Measurements from ENCODE around the gene MPRIP. TPM values are rescaled to one million over a fixed set of nuclear protein-coding genes. Genes with fewer than 3 reads are reported as not detected.
A peak's percentile ranks its signal among the peaks of the same experiment; 100 is the strongest.
"Not testable (repeated sequence)": the region's sequence is repeated elsewhere in the genome, so short reads cannot be mapped to it uniquely, and the experiment has no call there.

Gene MPRIP
- total RNA-seq, 6 experiments from 2014 or later, result 39.0 to 97.6 (median 76.7) TPM

DNA sequence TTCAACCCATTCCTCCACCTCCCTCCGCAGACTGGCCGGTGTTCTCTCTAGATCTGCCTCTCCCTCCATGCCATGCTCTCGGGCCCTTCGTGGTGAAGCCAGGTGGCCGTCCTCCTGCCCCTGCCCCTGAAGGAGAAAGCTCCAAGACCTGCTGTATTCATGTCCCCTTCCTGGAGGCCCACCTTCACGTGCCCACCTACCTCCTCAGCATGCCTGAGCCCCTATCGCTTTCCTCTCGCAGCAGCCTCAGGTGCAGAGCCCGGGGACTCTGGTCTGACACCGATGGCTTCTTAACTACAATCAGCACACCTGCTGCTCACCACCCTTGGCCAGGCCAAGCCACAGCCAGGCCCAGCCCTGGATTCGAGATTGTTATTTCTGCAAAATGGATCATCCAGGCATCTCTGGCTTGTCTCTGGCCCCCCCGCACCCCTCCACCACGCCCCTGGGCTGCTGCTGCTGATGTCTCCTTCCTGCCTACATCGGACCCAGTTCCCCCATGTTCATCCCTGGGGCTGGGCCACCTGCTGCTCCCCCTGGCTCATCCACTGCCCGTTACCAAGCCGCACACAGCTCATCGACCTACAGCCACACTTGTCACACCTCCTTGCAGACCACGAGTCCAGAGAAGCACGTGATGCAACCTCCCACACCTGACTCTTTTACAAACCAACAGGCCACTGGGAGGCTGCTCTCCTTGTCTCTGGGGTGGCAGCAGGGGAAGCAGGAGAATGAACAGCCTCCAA, 37.8 kb upstream of the MPRIP start:
- DNase-seq (no peak), ATAC-seq (no peak)
- TF ChIP-seq POLR2A (IDR thresholded peaks at IDR 0.05), result no peak
- TF ChIP-seq, protein P1, sequence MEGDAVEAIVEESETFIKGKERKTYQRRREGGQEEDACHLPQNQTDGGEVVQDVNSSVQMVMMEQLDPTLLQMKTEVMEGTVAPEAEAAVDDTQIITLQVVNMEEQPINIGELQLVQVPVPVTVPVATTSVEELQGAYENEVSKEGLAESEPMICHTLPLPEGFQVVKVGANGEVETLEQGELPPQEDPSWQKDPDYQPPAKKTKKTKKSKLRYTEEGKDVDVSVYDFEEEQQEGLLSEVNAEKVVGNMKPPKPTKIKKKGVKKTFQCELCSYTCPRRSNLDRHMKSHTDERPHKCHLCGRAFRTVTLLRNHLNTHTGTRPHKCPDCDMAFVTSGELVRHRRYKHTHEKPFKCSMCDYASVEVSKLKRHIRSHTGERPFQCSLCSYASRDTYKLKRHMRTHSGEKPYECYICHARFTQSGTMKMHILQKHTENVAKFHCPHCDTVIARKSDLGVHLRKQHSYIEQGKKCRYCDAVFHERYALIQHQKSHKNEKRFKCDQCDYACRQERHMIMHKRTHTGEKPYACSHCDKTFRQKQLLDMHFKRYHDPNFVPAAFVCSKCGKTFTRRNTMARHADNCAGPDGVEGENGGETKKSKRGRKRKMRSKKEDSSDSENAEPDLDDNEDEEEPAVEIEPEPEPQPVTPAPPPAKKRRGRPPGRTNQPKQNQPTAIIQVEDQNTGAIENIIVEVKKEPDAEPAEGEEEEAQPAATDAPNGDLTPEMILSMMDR (IDR thresholded peaks at IDR 0.05), result no peak
- peaks cover 0 to 12% (median 5%) of the 10 kb centered on the region in 4 donors for H3K4me1 ChIP-seq
- no peak overlapping the region for H3K4me3 ChIP-seq
- H3K9me3 ChIP-seq, result no peaks in the 10 kb centered on the region
- no peaks in the 10 kb centered on the region for H3K27me3 ChIP-seq
- no peak overlapping the region for H3K27ac ChIP-seq
- intact Hi-C loops (cut with DNase I), result loop anchor here in 1 of 2 donors (10.0 kb wide), 1 partner anchor 310 kb away; no protein-coding TSS in a partner anchor
- no peaks in the 10 kb centered on the region for H3K36me3 ChIP-seq
- 82% methylated on average over 15 of the region's 19 CpGs for WGBS (ENCODE audit: insufficient coverage, low coverage, low lambda C conversion rate, missing lambda C conversion rate)

DNA sequence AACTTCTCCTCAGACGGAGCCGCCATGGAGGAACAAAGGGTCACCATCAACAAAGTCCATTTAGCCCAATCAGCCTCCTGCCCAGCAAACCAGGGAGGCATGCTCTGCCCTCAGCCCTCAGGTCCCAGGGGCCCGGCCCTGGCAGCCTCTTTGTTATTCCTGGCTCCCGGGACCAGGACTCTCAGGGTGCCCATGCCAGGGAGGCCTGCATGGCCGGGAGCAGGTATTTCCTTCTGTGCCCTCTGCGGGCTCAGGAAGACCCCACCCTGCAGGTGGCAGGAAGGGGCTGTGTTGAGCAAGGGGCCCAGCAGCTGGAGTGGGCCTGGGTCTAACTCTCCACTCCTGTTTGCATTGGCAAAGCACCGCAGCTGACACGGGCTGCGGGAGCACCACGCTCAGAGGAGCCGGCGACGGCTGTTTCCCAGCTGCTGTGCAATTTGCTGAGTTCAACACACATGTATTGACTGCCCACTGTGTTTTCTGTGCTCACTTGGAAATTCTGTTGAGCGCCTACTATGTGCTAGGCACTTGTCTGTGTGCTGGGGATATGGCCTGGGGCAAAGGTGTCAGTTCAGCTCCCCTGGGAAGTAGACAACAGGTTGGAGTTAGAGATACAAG, 37.2 kb upstream of the MPRIP start:
- H3K4me3 ChIP-seq, ATAC-seq, DNase-seq, H3K27ac ChIP-seq, H3K27me3 ChIP-seq, H3K9me3 ChIP-seq, H3K36me3 ChIP-seq: not testable (repeated sequence)
- H3K4me1 ChIP-seq, result peaks cover 0 to 14% (median 7%) of the 10 kb centered on the region in 4 donors
- 85% methylated on average over 8 of the region's 14 CpGs for WGBS (ENCODE audit: insufficient coverage, low coverage, low lambda C conversion rate, missing lambda C conversion rate)
- intact Hi-C loops (cut with DNase I), result loop anchor here in 1 of 2 donors (10.0 kb wide), 1 partner anchor 310 kb away; no protein-coding TSS in a partner anchor

DNA sequence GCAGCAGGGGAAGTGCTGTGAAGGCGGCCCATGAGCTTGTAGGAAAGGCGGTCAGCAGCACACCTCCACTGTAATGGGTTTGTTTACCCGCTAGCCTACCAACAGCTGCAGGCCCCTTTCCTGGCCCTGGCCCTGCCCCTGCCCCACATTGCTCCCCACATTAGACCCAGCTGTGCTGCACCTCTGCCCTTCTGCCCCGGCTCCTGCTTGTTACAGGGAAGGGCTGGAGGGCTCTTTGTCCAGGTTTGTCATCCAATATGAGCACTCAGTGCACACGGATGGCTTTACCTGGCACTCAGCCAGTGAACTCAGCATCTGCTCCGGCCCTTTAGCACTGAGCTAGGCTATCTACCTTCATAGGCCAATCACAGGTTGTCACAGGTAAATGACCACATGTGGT, 34.4 kb upstream of the MPRIP start:
- DNase-seq, ATAC-seq, H3K27me3 ChIP-seq, H3K4me3 ChIP-seq, H3K27ac ChIP-seq, H3K4me1 ChIP-seq, H3K9me3 ChIP-seq, H3K36me3 ChIP-seq: not testable (repeated sequence)
- intact Hi-C loops (cut with DNase I), result loop anchor here in 1 of 2 donors (10.0 kb wide), 1 partner anchor 307 kb away; no protein-coding TSS in a partner anchor
- WGBS (ENCODE audit: insufficient coverage, low coverage, low lambda C conversion rate, missing lambda C conversion rate), result no CpG with 5 or more reads among the region's 6 CpGs

DNA sequence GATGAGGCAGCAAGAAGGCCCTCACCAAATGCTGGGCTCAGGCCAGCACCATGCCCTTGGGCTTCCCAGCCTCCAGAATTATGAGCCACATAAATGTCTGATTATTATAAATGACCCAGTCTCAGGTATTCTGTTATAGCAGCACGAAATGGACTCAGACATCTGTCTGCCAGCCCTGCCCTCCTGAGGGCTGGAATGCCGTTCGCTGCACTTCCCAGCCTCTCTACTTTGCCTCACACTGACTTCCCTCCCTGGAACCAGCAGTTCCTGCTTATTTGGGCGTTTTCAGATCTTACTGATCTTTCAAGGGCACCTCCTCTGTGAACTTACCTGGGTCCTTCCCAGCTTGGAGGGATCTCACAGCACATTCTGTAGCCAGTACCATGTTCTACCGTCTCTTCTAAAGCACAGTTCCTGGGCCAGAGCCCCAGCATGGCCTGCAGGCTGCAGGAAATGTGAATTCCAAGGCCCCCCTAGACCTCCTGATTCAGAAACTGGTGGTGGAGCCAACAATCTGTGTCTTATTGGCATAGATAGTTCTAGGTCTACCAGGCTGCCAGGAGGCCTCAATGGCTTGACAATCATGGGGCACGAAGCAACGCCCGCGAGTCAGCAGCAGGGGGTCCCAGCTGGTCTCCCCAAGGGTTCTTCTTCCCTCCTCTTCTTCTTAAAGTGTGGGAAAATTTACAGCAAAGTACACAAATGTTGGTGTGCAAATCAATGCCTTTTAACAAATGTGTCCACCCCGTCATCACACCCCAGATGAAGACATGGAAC, 33.4 kb upstream of the MPRIP start:
- not testable (repeated sequence) for H3K27me3 ChIP-seq, H3K4me1 ChIP-seq, ATAC-seq, DNase-seq, H3K9me3 ChIP-seq, H3K27ac ChIP-seq, H3K4me3 ChIP-seq, H3K36me3 ChIP-seq
- 84% methylated on average over 7 of the region's 10 CpGs for WGBS (ENCODE audit: insufficient coverage, low coverage, low lambda C conversion rate, missing lambda C conversion rate)
- intact Hi-C loops (cut with DNase I), result loop anchor here in 1 of 2 donors (10.0 kb wide), 1 partner anchor 306 kb away; no protein-coding TSS in a partner anchor

DNA sequence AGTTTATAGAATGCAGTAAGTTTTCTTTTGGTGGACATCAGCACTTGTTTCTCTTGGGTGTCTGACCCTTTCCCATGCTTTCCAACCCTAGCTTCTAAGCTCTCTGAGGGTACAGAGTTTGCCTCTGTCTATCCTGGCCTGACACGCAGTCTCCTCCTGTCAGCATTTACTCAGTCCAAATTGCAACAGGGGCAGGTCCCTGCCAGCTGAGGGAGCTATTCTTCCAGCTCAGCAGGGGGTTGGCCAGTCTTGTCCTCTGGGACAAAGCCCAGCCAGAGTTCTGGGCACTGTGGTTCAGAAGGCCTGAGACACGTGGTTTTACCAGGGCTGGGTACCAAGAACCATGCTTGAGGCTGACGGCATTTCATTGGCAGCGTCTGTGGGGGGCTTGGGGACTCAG, 32.3 kb upstream of the MPRIP start:
- intact Hi-C loops (cut with DNase I), result loop anchor here in 1 of 2 donors (10.0 kb wide), 1 partner anchor 305 kb away; no protein-coding TSS in a partner anchor
- H3K4me3 ChIP-seq, result not testable (repeated sequence)
- peak in 1 of 3 donors; percentile 70 for DNase-seq

DNA sequence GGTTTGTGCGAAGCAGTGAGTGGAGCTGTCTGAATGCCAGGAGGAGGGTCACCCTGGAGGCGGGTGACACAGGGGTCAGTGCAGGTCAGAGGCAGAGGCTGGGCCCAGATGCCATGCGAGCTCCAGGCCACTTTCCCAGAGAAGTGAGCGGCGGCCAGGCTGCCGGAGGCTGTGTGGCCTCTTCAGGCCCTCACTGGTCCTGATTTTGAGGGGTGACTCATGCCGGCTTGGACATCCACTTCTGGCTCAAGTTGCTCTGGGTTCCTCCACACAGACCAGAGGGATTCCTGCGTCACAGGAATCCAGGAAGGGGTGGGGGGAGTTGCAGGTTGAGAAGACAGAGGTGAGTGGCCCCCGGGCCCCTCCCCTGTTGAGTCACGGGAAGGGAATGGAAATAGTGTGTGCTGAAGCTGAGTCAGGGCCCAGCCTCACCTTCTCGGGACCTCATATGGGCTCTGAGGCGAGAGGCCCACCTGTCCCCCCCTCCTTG, 31.7 kb upstream of the MPRIP start:
- peak; percentile 77 to 91 (median 87) for ATAC-seq
- intact Hi-C loops (cut with DNase I), result not testable (repeated sequence)

More for the DNA sequence above, 32.3 kb upstream of the MPRIP start:
- TF ChIP-seq, protein P1 (IDR thresholded peaks at IDR 0.05), result peak in 2 of 4 donors; percentile 20 to 32
- H3K27ac ChIP-seq, result peak overlapping the region in 2 of 3 donors; percentile 26 to 29
- 8% methylated on average over 1 of the region's 4 CpGs for WGBS (ENCODE audit: insufficient coverage, low coverage, low lambda C conversion rate, missing lambda C conversion rate)
- H3K27me3 ChIP-seq, H3K4me1 ChIP-seq, H3K9me3 ChIP-seq, H3K36me3 ChIP-seq: not testable (repeated sequence)
- peak; percentile 74 to 90 (median 84) for ATAC-seq

DNA sequence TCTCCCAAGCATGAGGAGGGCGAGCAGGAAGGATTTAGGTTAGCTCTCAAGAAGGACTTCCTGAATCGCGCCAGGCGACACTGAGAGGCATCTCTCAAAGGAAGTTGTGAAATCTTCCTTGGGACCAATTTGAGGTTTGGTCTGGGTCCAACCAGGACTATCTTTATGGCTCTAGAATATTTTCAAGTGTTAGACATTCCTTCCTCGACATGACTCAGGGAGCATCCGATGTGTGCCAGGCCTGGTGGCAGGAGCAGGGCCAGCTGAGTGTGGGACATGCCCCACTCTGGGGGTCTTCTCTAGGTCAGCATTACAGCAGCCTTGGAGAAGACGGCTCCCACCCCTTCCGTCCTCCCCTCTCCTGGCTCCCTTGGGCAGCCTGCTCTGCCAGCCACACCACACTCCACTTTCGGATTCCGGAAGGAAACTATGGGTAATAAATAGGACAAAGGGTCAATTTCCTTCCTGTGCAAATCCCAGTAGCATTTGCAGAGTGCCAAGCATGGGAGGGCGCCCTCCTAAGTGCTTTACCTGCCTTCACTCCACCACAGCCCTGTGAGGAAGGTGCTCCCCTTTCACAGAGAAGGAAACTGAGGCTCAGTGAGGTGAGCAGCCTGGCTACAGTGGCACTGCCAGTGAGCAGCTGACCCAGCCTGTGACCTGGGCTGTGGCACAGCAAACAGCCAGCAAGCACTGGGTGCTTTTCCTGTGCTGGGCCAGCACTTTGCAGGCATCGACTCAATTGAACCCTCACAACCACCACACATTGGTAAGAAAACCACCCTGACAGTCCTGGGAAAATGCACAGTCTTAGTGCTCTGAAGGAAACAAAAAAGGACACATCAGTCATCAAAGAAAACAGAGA, 31.0 kb upstream of the MPRIP start:
- peak in 1 of 3 donors; percentile 54 for DNase-seq
- ATAC-seq, result peak; percentile 37 to 52 (median 48)
- H3K4me3 ChIP-seq; intact Hi-C loops (cut with DNase I); H3K36me3 ChIP-seq; H3K9me3 ChIP-seq; H3K27me3 ChIP-seq; H3K4me1 ChIP-seq: not testable (repeated sequence)
- H3K27ac ChIP-seq, result peak overlapping the region; percentile 56 to 57 (median 57)
- WGBS (ENCODE audit: insufficient coverage, low coverage, low lambda C conversion rate, missing lambda C conversion rate), result 17% methylated on average over 3 of the region's 12 CpGs

More for the DNA sequence above, 31.7 kb upstream of the MPRIP start:
- peak in 2 of 3 donors; percentile 52 to 58 for DNase-seq
- not testable (repeated sequence) for H3K4me1 ChIP-seq, H3K4me3 ChIP-seq, H3K27me3 ChIP-seq, H3K9me3 ChIP-seq, H3K36me3 ChIP-seq
- WGBS (ENCODE audit: insufficient coverage, low coverage, low lambda C conversion rate, missing lambda C conversion rate), result no CpG with 5 or more reads among the region's 12 CpGs
- peak overlapping the region in 2 of 3 donors; percentile 57 for H3K27ac ChIP-seq
